Upper lobe of left lung (tissue), 6 donors: ENCODE data around the gene KHNYN. TPM values are rescaled to one million over a fixed set of nuclear protein-coding genes. Genes with fewer than 3 reads are reported as not detected.

Experiments
- ATAC-seq, 2 donors: fragments of 200-7000 bp; cut with Tn5 transposase; one replicate each; pipeline ENCODE4 v1.9.1; 2022; ENCODE audit warnings: mild to moderate bottlenecking in 2 of 2, moderate library complexity in 2 of 2; ENCODE audit not compliant: low FRiP score in 2 of 2
- DNase-seq, 2 donors: peaks; one replicate each; pipeline ENCODE4 v3.0.0-alpha.2; 2019 to 2020
- H3K27ac ChIP-seq, 4 donors: fragments of 200-600 bp; sonication (generic); one replicate each; pipeline ENCODE4 v1.5.1; 2016 to 2019
- H3K27me3 ChIP-seq, 4 donors: fragments of 200-600 bp; sonication (generic); one replicate each; pipeline ENCODE4 v1.5.1; 2017 to 2019
- H3K36me3 ChIP-seq, 4 donors: fragments of 200-600 bp; sonication (generic); one replicate each; pipeline ENCODE4 v1.5.1; 2016 to 2019
- H3K4me1 ChIP-seq, 4 donors: fragments of 200-600 bp; sonication (generic); one replicate each; pipeline ENCODE4 v1.5.1; 2018 to 2019
- H3K4me3 ChIP-seq, 4 donors: fragments of 200-600 bp; sonication (generic); one replicate each; pipeline ENCODE4 v1.5.1; 2017 to 2019; ENCODE audit warnings: mild to moderate bottlenecking in 2 of 4, moderate library complexity in 1 of 4
- H3K9me3 ChIP-seq, 4 donors: fragments of 200-600 bp; sonication (generic); one replicate each; pipeline ENCODE4 v1.5.1; 2018 to 2019
- CTCF ChIP-seq, 6 experiments: fragments of 450-650 bp in 4 of 6; fragments of 200-600 bp in 2 of 6; sonication (generic) in 2 of 6; IDR thresholded peaks; one replicate each; pipeline ENCODE4 v1.5.1; 2016 to 2019; ENCODE audit warnings: antibody characterized with exemption in 6 of 6
- EP300 ChIP-seq, 4 donors: sonication (generic); formaldehyde crosslinking; IDR thresholded peaks; one replicate each; pipeline ENCODE4 v1.5.1; 2017; ENCODE audit warnings: antibody characterized with exemption in 4 of 4, control low read depth in 2 of 4
- POLR2A ChIP-seq, 4 donors: fragments of 450-650 bp; IDR thresholded peaks; one replicate each; pipeline ENCODE4 v1.5.1; 2016 to 2017; ENCODE audit warnings: antibody characterized with exemption in 4 of 4, mild to moderate bottlenecking in 2 of 4
- POLR2AphosphoS5 ChIP-seq, 2 donors: sonication (generic); formaldehyde crosslinking; IDR thresholded peaks; one replicate each; pipeline ENCODE4 v1.5.1; 2017; ENCODE audit warnings: antibody characterized with exemption in 2 of 2
- WGBS, 2 donors: methylation state at CpG; one replicate each; pipeline ENCODE4 v1.1.5; 2017 to 2018; 5-methylcytosine and 5-hydroxymethylcytosine counted together
- total RNA-seq, 6 donors: library from RNA; depleted of rRNA in 4 of 6; stranded (reverse); fragments of >200 nt in 4 of 6; gene quantifications; one replicate each; pipeline versions ENCODE4 v1.1.0 to v1.2.1, GENCODE V29; 2016 to 2021
- donor health status: DM: no; HTN: no; CAD: no; lungs with moderate emphysema.
- donor health status: DM: no; HTN: yes; CAD: no; lungs with severe emphysema.

KHNYN gene
- total RNA-seq, 6 donors from 2014 or later: 43.9 to 136 (median 66.4) TPM

GRCh38 chr14:24418492-24418873, 11.3 kb upstream of the KHNYN start:
- no peak for DNase-seq
- WGBS, 2 donors: 35 to 52% methylated on average over 5 to 6 of the region's 6 CpGs
- TF ChIP-seq POLR2AphosphoS5 (IDR thresholded peaks at IDR 0.05): no peak
- TF ChIP-seq EP300 (IDR thresholded peaks at IDR 0.05): no peak
- no peak for TF ChIP-seq POLR2A (IDR thresholded peaks at IDR 0.05)
- TF ChIP-seq CTCF (IDR thresholded peaks at IDR 0.05): no peak

DNA sequence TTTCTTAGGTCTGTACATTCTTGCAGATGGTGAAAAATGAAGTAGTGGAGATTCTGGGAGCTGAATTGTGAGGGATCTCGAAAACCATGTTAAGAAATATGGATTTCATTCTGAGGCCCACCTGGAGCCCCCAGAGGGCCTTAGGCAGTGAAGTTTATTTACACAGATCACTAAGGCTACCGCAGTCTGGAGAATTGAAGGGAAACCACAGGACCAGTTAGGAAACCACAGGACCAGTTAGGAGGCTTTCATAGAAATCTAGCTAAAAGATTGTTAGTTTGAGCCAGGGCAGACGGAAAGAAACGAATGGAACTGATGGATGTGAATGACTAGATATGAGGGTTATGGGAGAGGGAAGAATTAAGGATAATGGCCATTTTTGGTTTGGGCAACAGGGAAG, 7.5 kb upstream of the KHNYN start:
- 53 to 55% methylated on average over 4 of the region's 4 CpGs for WGBS, 2 donors

More at GRCh38 chr14:24418492-24418873, 11.3 kb upstream of the KHNYN start:
- Histone ChIP-seq H3K36me3 (peaks cover 0 to 23% (median 11%) of the 10 kb centered on the region in 4 donors), H3K27me3 (no peaks in the 10 kb centered on the region), H3K9me3 (no peaks in the 10 kb centered on the region), H3K4me3 (no peak overlapping the region), H3K27ac (no peak overlapping the region), H3K4me1 (peaks cover 2 to 10% (median 5%) of the 10 kb centered on the region in 4 donors)
- ATAC-seq: peak in 1 of 2 donors; percentile 24

GRCh38 chr14:24422694-24423601, 6.8 kb upstream of the KHNYN start:
- TF ChIP-seq POLR2A (IDR thresholded peaks at IDR 0.05): no peak
- Histone ChIP-seq H3K4me1 (peaks cover 11 to 23% (median 21%) of the 10 kb centered on the region in 4 donors), H3K27me3 (no peaks in the 10 kb centered on the region), H3K27ac (no peak overlapping the region), H3K36me3 (no peaks in the 10 kb centered on the region), H3K9me3 (no peaks in the 10 kb centered on the region), H3K4me3 (no peak overlapping the region)
- DNase-seq (no peak), ATAC-seq (no peak)
- 73 to 74% methylated on average over 12 of the region's 12 CpGs for WGBS, 2 donors

More for the DNA sequence above, 7.5 kb upstream of the KHNYN start:
- no peak overlapping the region for H3K4me3 ChIP-seq
- DNase-seq (no peak), ATAC-seq (no peak)
- peaks cover 11 to 23% (median 21%) of the 10 kb centered on the region in 4 donors for H3K4me1 ChIP-seq
- no peak for TF ChIP-seq CTCF (IDR thresholded peaks at IDR 0.05)
- TF ChIP-seq EP300 (IDR thresholded peaks at IDR 0.05): no peak
- no peak for TF ChIP-seq POLR2AphosphoS5 (IDR thresholded peaks at IDR 0.05)
- TF ChIP-seq POLR2A (IDR thresholded peaks at IDR 0.05): no peak
- H3K27me3 ChIP-seq: no peaks in the 10 kb centered on the region
- H3K27ac ChIP-seq: no peak overlapping the region
- H3K36me3 ChIP-seq: no peaks in the 10 kb centered on the region
- H3K9me3 ChIP-seq: no peaks in the 10 kb centered on the region

DNA sequence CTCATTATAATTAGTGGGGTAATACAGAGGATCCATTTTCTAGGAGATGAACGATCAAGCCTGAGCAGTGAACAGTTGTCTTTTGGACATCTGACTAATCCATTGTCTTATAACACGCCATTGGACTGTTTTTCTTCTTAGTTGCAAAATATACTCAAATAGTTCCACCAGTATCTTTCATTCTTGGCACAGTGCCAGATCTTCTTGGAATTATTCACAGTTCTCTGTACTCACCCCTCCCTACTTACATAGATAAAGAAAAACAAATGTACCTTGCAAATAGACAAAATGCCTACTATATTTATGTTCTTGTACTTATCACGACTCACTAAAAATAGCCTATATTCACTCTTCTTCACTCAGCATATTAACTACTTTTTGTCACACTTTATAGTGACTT, 4.0 kb upstream of the KHNYN start:
- 29 to 45% methylated on average over 3 of the region's 3 CpGs for WGBS, 2 donors
- Histone ChIP-seq H3K36me3 (no peaks in the 10 kb centered on the region), H3K9me3 (no peaks in the 10 kb centered on the region), H3K4me1 (peaks cover 16 to 39% (median 22%) of the 10 kb centered on the region in 4 donors), H3K27ac (peak overlapping the region in 3 of 4 donors; percentile 10 to 58 (median 34)), H3K27me3 (no peaks in the 10 kb centered on the region), H3K4me3 (no peak overlapping the region)
- no peak for DNase-seq
- no peak for TF ChIP-seq CTCF (IDR thresholded peaks at IDR 0.05)
- no peak for TF ChIP-seq EP300 (IDR thresholded peaks at IDR 0.05)
- no peak for TF ChIP-seq POLR2A (IDR thresholded peaks at IDR 0.05)
- no peak for TF ChIP-seq POLR2AphosphoS5 (IDR thresholded peaks at IDR 0.05)
- ATAC-seq: peak in 1 of 2 donors; percentile 9

- ATAC-seq (no peak), DNase-seq (no peak)
- H3K27ac ChIP-seq: no peak overlapping the region
- no peaks in the 10 kb centered on the region for H3K36me3 ChIP-seq
- no peaks in the 10 kb centered on the region for H3K9me3 ChIP-seq
- H3K4me3 ChIP-seq: no peak overlapping the region
- peaks cover 23 to 45% (median 29%) of the 10 kb centered on the region in 4 donors for H3K4me1 ChIP-seq
- TF ChIP-seq EP300 (IDR thresholded peaks at IDR 0.05): no peak
- TF ChIP-seq POLR2AphosphoS5 (IDR thresholded peaks at IDR 0.05): no peak
- TF ChIP-seq POLR2A (IDR thresholded peaks at IDR 0.05): no peak
- no peak for TF ChIP-seq CTCF (IDR thresholded peaks at IDR 0.05)
- H3K27me3 ChIP-seq: no peaks in the 10 kb centered on the region
- 85 to 89% methylated on average over 2 of the region's 2 CpGs for WGBS, 2 donors
Observed at GRCh38 chr14:24426150-24426911, 3.4 kb upstream of the KHNYN start.
